HT1080 (cell line): ENCODE measurements around the gene KCNK10. TPM values are rescaled to one million over a fixed set of nuclear protein-coding genes. Genes with fewer than 3 reads are reported as not detected.

Experiments
- DNase-seq: peaks from one replicate; pipeline ENCODE4 v3.0.0-alpha.2; 2015; ENCODE audit warnings: low read depth
- total RNA-seq: library from RNA; depleted of rRNA; stranded (reverse); fragments of >200 nt; shearing (Covaris generic); gene quantifications from 2 replicates; pipeline ENCODE4 v1.2.3, GENCODE V29; 2014

KCNK10 gene
- total RNA-seq, 1 experiment from 2014 or later = not detected

DNA sequence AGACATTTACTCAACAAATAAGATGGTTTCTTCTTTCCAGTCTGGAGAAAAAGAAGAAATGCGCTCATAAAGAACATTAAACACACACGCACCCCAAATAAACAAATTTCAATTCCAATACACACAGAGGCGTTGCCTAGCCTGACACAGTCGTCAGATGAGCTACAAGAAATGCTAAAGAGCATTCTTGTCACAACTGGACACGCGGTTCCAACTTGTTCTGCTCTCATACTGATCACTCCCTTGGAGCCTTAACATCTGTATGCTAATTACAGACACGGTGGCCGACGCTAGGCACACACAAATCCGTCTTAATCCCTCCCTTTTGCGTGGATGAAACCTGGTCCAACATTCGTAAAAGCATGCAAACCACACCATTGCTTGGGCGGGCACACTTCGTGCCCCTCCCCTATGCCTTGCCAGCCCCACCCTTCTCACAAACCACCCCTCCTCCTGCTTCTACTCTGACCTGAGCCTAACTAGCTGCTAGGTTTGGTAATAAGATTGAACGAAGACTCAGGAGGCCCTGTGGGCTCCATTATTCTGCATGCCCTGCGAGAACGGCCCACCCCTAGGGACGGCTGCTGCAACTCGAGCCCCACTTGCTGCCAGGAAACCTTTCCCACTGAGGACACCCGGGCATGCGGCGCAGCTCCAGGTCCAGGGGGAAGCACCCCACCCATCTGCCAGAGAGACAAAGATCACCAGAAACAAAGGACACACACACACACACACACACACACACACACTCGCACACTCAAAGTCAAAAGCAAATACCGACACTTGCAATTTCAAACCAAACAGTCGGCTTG lies 1.2 kb downstream of the KCNK10 start:
- no peak for DNase-seq

DNA sequence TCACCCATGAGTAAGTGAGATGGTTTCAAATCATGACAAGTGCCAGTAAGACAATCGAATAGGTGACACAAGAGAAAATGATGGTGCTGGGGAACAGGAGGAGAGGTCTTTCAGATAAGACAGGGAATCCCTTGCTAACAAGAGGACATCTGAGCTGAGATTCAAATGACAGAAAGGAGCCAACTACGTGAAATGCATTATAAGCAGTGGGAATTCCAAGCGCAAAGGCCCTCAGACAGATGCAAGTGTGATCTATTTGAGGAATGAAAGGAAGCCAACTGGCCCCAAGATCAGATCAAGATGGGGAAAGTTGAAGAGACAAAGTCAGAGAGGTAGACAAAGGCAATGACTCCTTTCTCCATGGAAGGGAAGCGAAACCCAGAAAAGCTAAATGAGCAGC lies 4.7 kb downstream of the KCNK10 start:
- no peak for DNase-seq

DNA sequence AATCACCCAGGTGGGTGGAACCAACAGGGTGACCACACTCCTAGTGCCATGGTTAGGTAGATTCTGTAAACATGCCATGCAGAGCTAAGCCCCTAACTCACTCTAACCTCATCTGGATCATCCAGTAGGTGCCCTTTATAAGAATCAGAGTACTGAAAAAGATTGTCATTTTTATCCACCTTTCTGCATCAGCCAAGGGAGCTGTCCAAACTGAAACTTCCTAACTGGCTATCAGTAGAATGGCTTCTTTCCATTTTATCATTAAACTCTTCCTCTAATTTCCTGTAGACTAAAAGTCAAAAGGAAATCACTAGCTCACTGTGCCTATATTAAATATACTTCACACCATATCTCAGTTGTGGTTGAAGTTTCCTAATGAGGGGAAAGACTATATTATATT lies 6.5 kb downstream of the KCNK10 start:
- no peak for DNase-seq

DNA sequence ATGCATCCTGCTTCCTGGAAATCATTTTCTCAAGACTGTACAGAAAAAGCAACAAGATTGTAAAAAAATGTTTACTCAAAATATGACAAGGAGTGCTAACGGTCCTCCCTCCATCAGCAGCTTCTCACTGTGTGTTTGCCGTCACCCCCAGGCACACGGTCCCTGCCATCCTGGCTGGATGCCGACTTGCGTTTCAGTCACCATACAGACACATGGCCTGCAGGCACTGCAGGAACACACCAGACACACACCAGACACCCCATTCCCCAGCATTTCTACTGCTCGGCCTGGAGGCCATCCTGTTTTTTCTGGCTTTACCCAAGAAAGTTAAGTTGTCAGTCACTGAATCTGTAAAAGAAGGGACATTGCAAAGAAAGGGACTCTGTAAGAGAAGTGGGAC lies 10.8 kb downstream of the KCNK10 start:
- no peak for DNase-seq

DNA sequence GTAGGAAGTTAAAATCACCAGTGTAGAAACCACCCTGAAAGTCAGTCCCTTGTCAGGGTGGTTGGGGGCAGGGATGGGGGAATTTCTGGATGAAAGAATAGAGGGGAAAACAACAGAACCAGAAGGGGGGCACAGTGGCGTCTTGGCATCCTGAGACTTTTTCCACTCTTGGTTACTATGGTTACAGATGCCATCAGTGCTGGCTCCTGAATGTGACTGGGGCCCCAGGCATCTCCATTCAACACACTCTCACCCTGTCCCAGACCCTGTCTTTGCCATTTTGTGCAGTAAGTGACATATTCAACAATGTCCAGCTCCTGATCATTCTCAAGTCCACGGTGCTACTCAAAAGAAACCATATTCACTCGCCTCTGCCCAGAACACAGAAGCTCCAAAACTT lies 11.3 kb downstream of the KCNK10 start:
- no peak for DNase-seq

DNA sequence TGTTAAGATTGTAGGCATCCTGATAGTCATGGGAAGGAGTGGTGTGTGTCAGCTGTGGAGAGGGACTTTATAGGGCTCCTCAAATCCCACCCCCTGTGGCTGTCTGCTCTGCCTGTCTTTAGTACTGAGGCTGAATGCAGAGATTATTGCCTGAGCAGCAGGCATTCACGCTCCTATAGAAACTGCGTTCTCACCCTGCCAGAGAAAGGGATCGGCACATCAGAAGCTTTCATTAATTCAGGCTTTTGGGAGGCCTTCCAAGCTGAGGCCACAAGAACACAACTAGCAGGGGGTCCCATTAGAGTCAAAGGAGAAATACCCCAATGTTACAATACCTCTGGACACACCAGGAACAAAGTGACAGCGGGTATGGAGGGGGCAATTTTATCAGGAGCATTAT lies 12.6 kb downstream of the KCNK10 start:
- DNase-seq = no peak

DNA sequence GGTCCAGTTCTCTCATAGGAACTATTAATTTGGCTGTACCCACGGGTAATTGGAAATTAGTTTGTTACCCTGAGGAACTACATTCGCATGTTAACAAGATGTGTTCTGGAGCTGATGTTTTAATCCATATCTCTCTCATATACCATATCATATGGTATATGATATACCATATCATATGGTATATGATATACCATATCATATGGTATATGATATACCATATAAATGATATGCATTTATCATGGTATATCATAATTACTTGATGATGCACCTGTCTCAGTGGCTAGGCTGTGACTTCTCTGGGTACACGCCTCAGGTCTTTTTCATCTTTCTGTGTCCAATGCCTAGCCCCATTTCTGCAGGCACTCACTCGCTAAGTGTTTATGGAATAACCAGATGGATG lies 13.0 kb downstream of the KCNK10 start:
- no peak for DNase-seq

DNA sequence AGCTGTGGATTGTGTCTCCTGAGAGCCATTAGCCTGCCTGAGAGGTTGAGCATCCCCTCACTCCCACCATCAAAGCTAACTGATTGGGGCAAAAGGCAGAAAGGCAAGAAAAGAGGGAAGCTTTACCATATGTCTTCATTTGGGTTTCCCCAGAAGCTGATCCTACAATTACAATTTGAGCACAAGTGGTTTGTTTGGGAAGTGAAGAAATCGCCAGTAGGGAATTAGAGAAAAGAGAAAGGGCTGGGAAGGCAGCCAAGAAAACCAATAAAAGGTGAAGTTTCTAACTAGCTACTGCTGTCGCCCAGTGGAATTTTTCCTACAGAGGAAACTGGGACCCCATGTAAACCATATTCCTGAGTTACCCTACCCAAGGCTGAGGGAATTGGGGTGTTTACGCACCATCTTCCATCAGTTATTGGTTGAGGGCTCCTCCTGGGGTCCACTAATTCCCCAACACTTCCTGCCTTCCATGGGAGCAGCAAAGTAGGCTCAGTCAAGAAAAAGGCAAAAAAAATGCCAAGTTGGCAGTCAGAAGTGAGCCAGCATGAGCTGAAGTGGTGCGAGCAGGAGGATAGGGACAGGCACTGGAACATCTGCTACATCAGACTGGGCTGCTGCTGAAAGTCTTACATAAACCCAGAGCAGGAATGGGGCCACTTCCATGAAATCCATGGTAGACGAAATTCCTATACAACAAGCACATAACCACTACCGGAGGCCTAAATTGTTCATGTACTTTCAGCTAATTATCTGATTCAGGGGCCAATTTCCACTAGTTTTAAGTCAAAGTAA lies 17.3 kb downstream of the KCNK10 start:
- no peak for DNase-seq

DNA sequence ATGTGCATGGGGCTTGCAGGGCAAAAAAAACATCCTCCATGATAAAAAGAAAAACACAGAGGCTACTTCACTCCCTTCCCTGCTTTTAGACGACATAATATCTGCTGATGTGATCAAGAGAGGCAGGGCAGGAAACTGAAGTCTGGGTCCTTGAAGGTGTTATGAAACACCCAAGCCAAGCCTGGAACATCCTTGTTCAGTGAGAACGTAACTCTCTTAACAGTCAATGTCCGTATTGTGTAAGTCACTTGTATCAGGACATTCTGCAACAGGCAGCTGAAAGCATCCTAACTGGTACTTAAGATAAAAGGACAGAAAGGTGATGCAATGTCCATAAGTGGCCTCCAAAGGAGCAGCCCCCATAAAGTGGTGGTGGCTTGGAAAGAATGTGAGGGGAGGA lies 20.0 kb downstream of the KCNK10 start:
- no peak for DNase-seq

DNA sequence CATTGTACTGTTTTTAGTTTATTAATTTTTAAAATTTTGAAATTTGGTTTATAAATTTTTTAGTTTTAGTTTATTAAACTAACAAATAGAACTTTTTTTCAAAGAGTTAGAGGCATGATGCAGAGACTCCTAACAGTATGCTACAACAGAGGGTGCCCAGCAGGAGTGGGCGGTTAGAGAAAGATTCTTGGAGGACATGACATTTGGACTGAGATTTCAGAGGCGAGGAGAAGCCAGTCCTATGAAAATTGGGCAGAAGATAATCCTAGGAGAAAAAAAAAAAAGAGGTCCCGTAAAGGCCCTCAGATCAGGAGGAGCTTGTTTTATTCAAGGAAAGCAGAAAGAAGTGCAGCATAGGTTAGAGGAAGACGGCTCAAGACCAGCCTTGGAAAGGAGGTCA lies 21.7 kb downstream of the KCNK10 start:
- DNase-seq = no peak

DNA sequence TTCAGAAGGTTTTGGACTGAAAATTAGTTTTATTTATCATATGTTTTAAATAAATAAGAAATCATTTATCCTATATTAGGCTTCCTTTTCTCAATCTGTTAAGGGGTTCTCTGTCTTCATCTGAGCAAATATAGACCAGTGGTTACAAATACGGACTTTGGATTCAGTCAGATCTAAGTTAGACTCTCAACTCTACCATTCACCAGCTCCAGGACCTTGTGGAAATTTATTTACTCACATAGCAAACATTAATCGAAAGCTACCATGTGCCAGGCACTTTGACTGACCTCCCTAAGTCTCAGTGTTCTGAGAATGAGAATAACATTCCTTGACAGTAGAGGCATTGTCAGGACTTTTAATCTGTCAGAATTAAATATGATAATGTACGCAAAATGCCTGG lies 22.3 kb downstream of the KCNK10 start:
- no peak for DNase-seq

DNA sequence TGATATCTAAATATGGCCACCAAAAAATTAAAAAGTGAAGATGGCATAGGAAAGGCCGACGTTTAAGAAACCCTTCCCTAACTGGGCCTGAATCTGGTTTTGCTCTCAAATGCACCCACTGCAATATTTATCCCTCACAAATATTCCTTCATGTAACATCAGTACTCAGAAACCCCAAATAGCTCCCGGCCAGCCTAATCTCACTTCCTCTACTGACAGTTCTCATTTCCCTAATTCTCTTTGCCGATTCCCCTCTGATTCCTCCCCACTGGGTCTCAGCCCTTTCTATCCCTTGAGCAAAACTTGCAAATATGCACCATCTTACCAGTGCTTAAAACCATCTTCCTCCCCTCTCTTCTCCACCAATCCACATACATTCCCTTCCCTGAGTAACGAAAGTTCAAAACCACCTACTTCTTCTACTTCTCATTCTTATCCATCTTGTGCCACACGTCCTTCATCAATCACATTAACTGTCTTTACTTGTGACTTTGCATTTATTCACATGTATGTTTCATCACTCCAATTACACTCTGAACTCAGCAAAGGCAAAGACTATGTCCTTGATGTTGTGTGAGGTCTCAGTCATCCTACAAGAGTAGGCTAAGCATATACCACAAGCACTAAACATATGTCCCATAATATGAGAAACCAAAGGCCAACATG lies 23.1 kb downstream of the KCNK10 start:
- DNase-seq = no peak

DNA sequence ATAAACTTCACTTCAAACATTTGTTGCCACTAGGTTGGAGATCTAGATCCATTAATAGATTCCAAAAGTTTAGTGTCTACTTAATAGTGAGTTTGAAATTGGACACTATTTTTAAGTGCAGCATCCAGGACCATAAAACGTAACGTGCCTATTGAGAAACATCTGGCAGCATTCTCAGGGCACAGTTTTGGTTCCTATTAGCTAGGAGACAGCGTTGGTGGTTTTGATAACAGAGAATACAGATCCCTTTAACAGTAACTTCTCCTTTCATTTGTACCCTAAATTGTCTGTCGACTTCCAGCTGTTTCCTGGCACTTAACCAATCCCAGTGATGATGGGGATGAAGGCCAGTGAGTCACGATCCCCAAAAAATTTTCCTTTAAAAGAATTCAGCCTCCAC lies 25.8 kb downstream of the KCNK10 start:
- no peak for DNase-seq

DNA sequence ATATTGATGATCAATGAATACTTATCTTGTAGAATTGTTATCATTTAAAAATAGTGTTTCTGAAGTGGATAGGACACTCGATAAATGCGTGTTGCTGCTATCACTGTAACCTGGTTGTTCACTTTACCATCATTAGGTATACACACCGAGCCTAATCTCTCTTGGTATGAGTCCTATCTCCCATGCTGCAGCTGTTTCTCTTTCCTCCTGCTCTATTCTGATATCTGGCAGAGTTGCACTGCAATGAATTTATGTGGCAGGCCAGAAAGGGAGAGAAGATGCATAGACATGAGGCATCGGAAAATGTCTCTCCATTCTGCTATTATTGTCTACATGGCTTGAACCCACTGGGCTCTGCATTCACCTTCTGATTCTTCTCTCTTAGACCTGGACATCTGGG lies 26.7 kb downstream of the KCNK10 start:
- no peak for DNase-seq

DNA sequence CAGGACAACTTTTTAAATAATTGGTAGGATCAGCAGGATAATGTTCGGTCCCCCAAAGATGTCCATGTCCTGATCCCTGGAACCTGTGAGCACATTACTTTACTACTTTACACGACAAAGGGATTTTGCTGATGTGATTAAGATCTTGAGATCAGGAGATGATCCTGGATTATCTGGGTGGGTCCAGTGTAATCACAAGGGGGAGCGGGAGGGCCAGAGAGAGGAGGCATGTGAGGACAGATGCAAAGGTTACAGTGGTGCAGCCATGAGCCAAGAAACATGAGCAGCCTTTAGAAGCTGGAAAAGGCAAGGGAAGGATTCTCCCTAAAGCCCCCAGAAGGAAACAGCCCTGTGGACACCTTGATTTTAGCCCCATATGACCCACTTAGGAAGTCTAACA lies 33.1 kb downstream of the KCNK10 start:
- no peak for DNase-seq

DNA sequence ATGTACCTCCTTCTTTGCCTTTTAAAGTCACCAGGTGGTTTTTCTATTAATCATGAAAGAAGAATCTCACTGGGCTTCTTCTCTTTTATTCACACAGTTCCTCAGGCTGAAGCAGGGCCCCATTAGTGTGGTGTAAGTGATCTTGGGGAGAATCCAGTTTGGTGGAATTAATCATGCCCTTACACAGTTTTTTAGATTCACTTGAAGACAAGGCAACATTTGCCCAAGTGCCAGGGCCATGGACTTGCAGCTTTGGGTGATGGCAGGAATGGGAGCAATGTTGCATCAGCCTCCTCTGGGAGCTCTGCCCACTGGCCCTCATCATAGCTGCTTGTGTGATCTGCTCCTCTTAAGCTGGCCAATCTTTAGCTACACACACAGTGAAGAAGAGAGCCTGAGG lies 33.8 kb downstream of the KCNK10 start:
- no peak for DNase-seq

DNA sequence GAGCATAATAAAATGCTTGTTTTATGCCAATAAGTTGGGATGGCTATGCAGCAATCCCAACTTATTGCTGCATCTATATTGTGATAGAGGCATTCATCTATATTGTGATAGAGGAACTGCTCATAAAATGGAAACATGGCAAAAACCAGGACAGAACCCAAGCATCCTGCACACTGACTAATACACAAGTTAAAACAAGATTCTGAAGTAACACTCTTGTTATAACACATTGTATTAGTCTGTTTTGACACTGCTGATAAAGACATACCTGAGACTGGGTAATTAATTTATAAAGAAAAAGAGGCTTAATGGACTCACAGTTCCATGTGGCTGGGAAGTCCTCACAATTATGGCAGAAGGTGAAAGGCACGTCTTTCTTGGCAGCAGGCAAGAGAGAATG lies 36.8 kb downstream of the KCNK10 start:
- DNase-seq = no peak

DNA sequence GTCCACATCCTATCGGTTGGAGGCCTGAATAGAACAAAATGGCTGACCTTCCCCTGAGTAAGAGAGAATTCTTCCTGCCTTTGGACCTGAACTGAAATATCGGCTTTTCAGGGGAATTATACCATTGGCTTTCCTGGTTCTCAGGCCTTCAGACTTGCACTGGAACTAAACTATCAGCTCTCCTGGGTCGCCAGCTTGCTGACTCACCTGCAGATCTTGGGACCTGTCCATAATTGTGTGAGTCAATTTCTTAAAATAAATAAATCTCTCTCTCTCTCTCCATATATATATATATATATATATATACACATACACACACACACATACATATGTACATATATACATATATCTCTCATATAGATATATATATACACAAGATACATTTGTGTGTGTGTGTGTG lies 41.6 kb downstream of the KCNK10 start:
- no peak for DNase-seq

DNA sequence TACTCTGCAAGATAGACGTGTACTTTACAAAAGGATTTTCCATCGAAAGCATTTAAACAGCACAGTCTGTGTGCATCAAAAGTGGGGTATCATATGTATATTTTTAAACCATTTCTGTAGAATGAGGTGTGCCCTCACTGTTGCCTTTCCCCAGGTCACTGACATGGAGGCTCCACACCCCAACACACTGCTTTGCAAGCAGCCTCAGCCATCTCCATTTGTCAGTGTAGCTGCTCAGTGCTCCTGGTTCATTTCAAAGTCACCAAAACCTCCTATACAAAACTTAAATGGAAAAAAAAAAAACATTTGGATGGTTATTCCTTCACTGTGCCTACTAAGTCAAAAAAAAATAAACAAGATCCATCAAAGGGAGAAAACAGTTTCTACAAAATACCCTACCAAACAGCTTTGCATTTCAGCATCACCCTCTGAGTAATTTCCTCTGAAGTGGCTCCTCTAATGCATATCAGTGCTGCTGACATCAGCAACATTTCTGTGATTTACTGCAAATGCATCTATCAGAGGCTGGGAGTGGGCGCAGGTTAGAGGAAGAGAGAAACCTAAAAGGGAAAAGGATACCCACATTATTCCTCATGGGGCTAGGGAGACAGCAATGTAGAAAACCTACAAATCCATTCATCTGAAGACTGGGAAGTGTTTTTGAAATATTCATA lies 46.0 kb downstream of the KCNK10 start:
- no peak for DNase-seq

DNA sequence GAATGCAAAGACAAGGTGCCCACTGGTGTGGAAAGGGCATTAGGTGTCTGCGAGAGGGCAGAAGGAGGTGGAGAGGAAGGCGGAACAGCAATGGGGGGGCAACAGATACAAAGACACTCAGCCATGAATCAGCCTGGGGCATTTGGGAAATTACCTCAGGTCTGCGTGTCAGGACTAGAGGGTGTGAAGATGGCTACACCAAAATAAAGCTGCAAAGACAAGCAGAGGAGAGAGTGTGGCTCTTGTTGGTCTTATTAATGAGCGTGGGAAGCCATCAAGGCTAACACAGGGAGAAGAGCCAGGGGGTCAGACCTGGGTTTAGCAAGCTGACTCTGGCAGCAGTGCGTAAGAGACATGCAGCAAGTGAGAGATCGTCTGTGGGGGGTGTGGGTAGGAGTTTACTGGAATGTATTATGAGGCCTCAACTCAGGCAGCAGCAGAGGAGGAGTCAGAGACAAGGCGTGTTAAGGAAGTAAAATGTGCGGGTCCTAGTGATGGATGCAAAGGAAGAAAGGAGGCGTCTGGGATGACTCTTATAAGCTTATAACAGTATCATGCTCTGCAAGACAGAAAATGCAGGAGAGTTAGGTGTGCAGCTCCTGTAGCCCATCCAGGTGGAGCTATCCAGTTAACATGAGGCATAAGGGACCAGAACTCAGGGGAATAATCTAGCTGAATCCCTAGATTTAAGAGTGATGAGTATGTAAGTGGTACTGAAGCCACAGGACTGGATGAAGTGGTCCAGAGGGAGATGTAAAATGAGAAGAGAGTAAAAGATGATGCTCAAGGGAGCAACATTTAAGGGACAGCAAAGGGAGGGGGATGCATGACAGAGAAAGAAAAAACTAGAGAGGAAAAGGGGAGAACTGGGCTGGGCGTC lies 50.4 kb downstream of the KCNK10 start:
- DNase-seq = no peak

DNA sequence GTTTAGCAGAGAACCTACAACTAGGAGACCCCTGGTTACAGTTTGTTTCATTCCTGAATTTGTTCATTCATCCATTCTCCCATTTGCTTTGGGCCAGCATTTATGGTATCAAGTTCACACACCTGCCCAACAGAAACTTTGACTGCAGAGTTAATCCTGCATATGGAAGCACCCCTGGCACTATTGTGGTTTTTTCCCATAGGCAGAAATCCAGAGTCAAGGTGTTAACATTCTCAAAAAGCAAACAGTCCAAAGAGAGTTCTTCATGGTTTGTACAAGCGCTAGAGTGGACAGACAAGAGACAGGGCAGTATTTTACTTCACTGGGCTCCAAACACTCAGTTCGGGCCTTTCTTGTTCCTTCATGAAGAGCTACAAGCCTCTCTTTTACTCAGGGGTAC lies 51.9 kb downstream of the KCNK10 start:
- no peak for DNase-seq
